Kidney (tissue), 14 donors: Measurements from ENCODE around the gene SCAI. TPM values are rescaled to one million over a fixed set of nuclear protein-coding genes. Genes with fewer than 3 reads are reported as not detected.

ENCODE experiments used
- DNase-seq, 5 donors: peaks; one replicate each; pipeline ENCODE4 v3.0.0-alpha.2; 2013 to 2020
- FAIRE-seq: peaks from 2 replicates; lab custom pipeline; 2012; peaks lifted over from hg19 to GRCh38; lab: Jason Lieb, UNC
- H3K27ac ChIP-seq, 2 donors: one replicate each; pipeline ENCODE4 v1.7.0; 2013; ENCODE audit warnings: low read depth in 2 of 2, low read length in 2 of 2, inconsistent platforms in 1 of 2
- H3K27me3 ChIP-seq: one replicate; pipeline ENCODE4 v1.7.1; 2013; ENCODE audit warnings: low read length, inconsistent platforms; ENCODE audit not compliant: control insufficient read depth, insufficient read depth
- H3K36me3 ChIP-seq, 3 donors: one replicate each; pipeline versions ENCODE4 v1.7.0 to v1.7.1; 2013; ENCODE audit warnings: low read length in 3 of 3, control low read depth in 1 of 3, inconsistent platforms in 1 of 3; ENCODE audit not compliant: insufficient read depth in 3 of 3, control insufficient read depth in 2 of 3
- H3K4me1 ChIP-seq, 3 donors: one replicate each; pipeline versions ENCODE4 v1.7.0 to v1.7.1; 2013; ENCODE audit warnings: low read length in 3 of 3, inconsistent platforms in 1 of 3, low read depth in 1 of 3; ENCODE audit not compliant: control insufficient read depth in 2 of 3, insufficient read depth in 2 of 3
- H3K4me3 ChIP-seq, 3 donors: one replicate each; pipeline versions ENCODE4 v1.7.0 to v1.8.1; 2013; ENCODE audit warnings: low read length in 3 of 3, control low read depth in 1 of 3, inconsistent platforms in 1 of 3
- H3K9ac ChIP-seq, 3 donors: one replicate each; pipeline versions ENCODE4 v1.7.0 to v1.7.1; 2013; ENCODE audit warnings: low read length in 3 of 3, control low read depth in 1 of 3, inconsistent platforms in 1 of 3
- H3K9me3 ChIP-seq, 3 donors: one replicate each; pipeline versions ENCODE4 v1.7.0 to v1.7.1; 2013; ENCODE audit warnings: low read length in 3 of 3, control low read depth in 1 of 3, inconsistent platforms in 1 of 3; ENCODE audit not compliant: control insufficient read depth in 2 of 3, insufficient read depth in 1 of 3
- CTCF ChIP-seq: IDR thresholded peaks from 3 replicates; pipeline ENCODE4 v1.5.1; 2012; ENCODE audit warnings: mild to moderate bottlenecking, moderate library complexity, borderline replicate concordance; ENCODE audit not compliant: insufficient read depth; ENCODE audit errors: extremely low read depth
- intact Hi-C: fragments of 100-400 bp; cut with DNase I; formaldehyde crosslinking; loops from one replicate; pipeline ENCODE4 v1.11.1; 2022
- polyA plus RNA-seq: library from polyadenylated mRNA; stranded (reverse); fragments of 350-450 nt; fragmentation: Illumina TruSeq; extraction: RNeasy Lipid Tissue Mini Kit (QIAGEN cat#74804); gene quantifications from one replicate; pipeline ENCODE4 v1.2.3, GENCODE V29; 2014; ENCODE audit warnings: low read depth, low replicate concordance; ENCODE audit not compliant: insufficient read depth
- total RNA-seq: library from RNA; stranded (reverse); fragmentation: NEBNext Ultra II Directional; extraction: Animal tissue kit (Norgen Biotek cat#: 25700); gene quantifications from one replicate; pipeline ENCODE4 v1.2.1, GENCODE V29; 2021
- donor health status: control.
- donor health status: control.
- donor health status: control.
- donor health status: control.
- donor health status: control.
- donor health status: DM: yes; HTN: yes; CAD: no.
- donor health status: Normal renal cell carcinoma (clear cell type).

SCAI gene
- total and polyA plus RNA-seq, 2 donors from 2014 or later, result 1.4 to 6.9 TPM

GRCh38 chr9:125147401-125147951 lies 4.1 kb upstream of the SCAI start:
- FAIRE-seq, result no peak
- DNase-seq, result peak in 2 of 5 donors; percentile 18 to 22
- H3K27me3 ChIP-seq, result no peaks in the 10 kb centered on the region
- no peak overlapping the region for H3K9ac ChIP-seq
- TF ChIP-seq CTCF, result no peak
- peaks cover 0 to 3% (median 3%) of the 10 kb centered on the region in 3 donors for H3K4me1 ChIP-seq
- no peak overlapping the region for H3K27ac ChIP-seq
- H3K36me3 ChIP-seq, result peaks cover 10 to 22% (median 15%) of the 10 kb centered on the region in 3 donors
- H3K4me3 ChIP-seq, result no peak overlapping the region
- intact Hi-C loops, result no loop called here
- no peaks in the 10 kb centered on the region for H3K9me3 ChIP-seq

GRCh38 chr9:125146247-125146646 lies 2.9 kb upstream of the SCAI start:
- H3K4me3 ChIP-seq, result no peak overlapping the region
- no peak for TF ChIP-seq CTCF
- DNase-seq (no peak), FAIRE-seq (no peak)
- no peak overlapping the region for H3K9ac ChIP-seq
- intact Hi-C loops, result no loop called here
- H3K27ac ChIP-seq, result no peak overlapping the region
- H3K4me1 ChIP-seq, result peaks cover 0 to 4% (median 3%) of the 10 kb centered on the region in 3 donors
- no peaks in the 10 kb centered on the region for H3K9me3 ChIP-seq
- H3K36me3 ChIP-seq, result peaks cover 4 to 17% (median 7%) of the 10 kb centered on the region in 3 donors
- H3K27me3 ChIP-seq, result no peaks in the 10 kb centered on the region

- H3K9me3 ChIP-seq, result no peaks in the 10 kb centered on the region
- no peaks in the 10 kb centered on the region for H3K27me3 ChIP-seq
- peaks cover 0 to 4% (median 3%) of the 10 kb centered on the region in 3 donors for H3K4me1 ChIP-seq
- no peak overlapping the region for H3K27ac ChIP-seq
- intact Hi-C loops, result no loop called here
- TF ChIP-seq CTCF, result no peak
- H3K4me3 ChIP-seq, result no peak overlapping the region
- no peak overlapping the region for H3K9ac ChIP-seq
- FAIRE-seq, result no peak
- H3K36me3 ChIP-seq, result peaks cover 0 to 9% (median 0%) of the 10 kb centered on the region in 3 donors
- no peak for DNase-seq
These were observed 2.1 kb upstream of the SCAI start for GRCh38 chr9:125145425-125145824.
